Renal cortical epithelial cell (primary cell): Measurements from ENCODE around the gene MAP3K9. TPM values are rescaled to one million over a fixed set of nuclear protein-coding genes. Genes with fewer than 3 reads are reported as not detected.

ENCODE experiments used
- DNase-seq: peaks from one replicate; pipeline ENCODE4 v3.0.0-alpha.2; 2011; ENCODE audit warnings: low read depth
- total RNA-seq: library from RNA; depleted of rRNA; stranded (reverse); fragments of >200 nt; gene quantifications from 2 replicates; pipeline ENCODE4 v1.2.3, GENCODE V29; 2014

MAP3K9 gene
- total RNA-seq, 1 donor from 2014 or later = 19.7 TPM

- DNase-seq = no peak
These were observed 20.4 kb downstream of the MAP3K9 start for GRCh38 chr14:70788898-70789297.

- DNase-seq = peak; percentile 75
These were observed 23.8 kb downstream of the MAP3K9 start for GRCh38 chr14:70785556-70785955.

- peak; percentile 20 for DNase-seq
These were observed 24.4 kb downstream of the MAP3K9 start for GRCh38 chr14:70784886-70785285.

GRCh38 chr14:70782361-70782760, 27.0 kb downstream of the MAP3K9 start:
- peak; percentile 98 for DNase-seq

- no peak for DNase-seq
These were observed 28.8 kb downstream of the MAP3K9 start for GRCh38 chr14:70780396-70781075.

GRCh38 chr14:70779667-70780066, 29.6 kb downstream of the MAP3K9 start:
- no peak for DNase-seq

GRCh38 chr14:70776197-70776596, 33.1 kb downstream of the MAP3K9 start:
- DNase-seq = no peak

- no peak for DNase-seq
These were observed 36.0 kb downstream of the MAP3K9 start for GRCh38 chr14:70773182-70773862.

- DNase-seq = peak; percentile 73
These were observed 37.5 kb downstream of the MAP3K9 start for GRCh38 chr14:70771781-70772212.

GRCh38 chr14:70770490-70770889, 38.8 kb downstream of the MAP3K9 start:
- DNase-seq = no peak

- no peak for DNase-seq
These were observed 49.9 kb downstream of the MAP3K9 start for GRCh38 chr14:70759398-70759797.

- peak; percentile 81 for DNase-seq
These were observed 53.7 kb downstream of the MAP3K9 start for GRCh38 chr14:70755655-70756054.

- DNase-seq = peak; percentile 96
These were observed 54.3 kb downstream of the MAP3K9 start for GRCh38 chr14:70754991-70755390.

GRCh38 chr14:70753518-70753953, 55.8 kb downstream of the MAP3K9 start:
- DNase-seq = peak; percentile 90

- DNase-seq = no peak
These were observed 60.9 kb downstream of the MAP3K9 start for GRCh38 chr14:70748422-70748821.

- no peak for DNase-seq
These were observed 64.7 kb downstream of the MAP3K9 start for GRCh38 chr14:70744641-70745040.

GRCh38 chr14:70742316-70742715, 67.0 kb downstream of the MAP3K9 start:
- no peak for DNase-seq

- DNase-seq = no peak
These were observed 67.8 kb downstream of the MAP3K9 start for GRCh38 chr14:70741482-70741881.

- no peak for DNase-seq
These were observed 74.3 kb downstream of the MAP3K9 start for GRCh38 chr14:70735043-70735442.

- DNase-seq = peak; percentile 60
These were observed 77.7 kb downstream of the MAP3K9 start for GRCh38 chr14:70731447-70732239.

GRCh38 chr14:70730393-70730792, 78.9 kb downstream of the MAP3K9 start:
- no peak for DNase-seq

- DNase-seq = no peak
These were observed 82.5 kb downstream of the MAP3K9 start for GRCh38 chr14:70726651-70727375.
